GM19438 (cell line): ENCODE measurements around the gene SHMT2.

ENCODE experiments used
- ATAC-seq: cut with Tn5 transposase; IDR thresholded peaks from one replicate; pipeline ENCODE4 v1.9.1; 2021; ENCODE audit warnings: low read depth; ENCODE audit not compliant: unreplicated experiment

Gene SHMT2

DNA sequence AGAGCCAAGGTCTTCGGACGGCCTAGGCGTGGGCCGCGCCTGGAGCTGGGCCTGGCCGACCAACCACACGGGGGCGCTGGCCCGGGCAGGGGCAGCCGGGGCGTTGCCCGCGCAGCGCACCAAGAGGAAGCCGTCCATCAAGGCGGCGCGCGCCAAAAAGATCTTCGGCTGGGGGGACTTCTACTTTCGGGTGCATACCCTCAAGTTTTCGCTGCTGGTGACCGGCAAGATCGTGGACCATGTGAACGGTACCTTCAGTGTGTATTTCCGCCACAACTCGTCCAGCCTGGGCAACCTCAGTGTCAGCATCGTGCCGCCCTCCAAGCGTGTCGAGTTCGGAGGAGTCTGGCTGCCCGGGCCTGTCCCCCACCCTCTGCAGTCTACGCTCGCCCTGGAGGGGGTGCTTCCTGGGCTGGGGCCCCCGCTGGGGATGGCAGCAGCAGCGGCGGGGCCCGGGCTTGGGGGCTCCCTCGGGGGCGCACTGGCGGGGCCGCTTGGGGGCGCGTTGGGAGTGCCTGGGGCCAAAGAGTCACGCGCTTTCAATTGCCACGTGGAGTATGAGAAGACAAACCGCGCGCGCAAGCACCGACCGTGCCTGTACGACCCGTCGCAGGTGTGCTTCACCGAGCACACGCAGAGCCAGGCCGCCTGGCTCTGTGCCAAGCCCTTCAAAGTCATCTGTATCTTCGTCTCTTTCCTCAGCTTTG, 4.4 kb upstream of the SHMT2 start:
- ATAC-seq: no peak

DNA sequence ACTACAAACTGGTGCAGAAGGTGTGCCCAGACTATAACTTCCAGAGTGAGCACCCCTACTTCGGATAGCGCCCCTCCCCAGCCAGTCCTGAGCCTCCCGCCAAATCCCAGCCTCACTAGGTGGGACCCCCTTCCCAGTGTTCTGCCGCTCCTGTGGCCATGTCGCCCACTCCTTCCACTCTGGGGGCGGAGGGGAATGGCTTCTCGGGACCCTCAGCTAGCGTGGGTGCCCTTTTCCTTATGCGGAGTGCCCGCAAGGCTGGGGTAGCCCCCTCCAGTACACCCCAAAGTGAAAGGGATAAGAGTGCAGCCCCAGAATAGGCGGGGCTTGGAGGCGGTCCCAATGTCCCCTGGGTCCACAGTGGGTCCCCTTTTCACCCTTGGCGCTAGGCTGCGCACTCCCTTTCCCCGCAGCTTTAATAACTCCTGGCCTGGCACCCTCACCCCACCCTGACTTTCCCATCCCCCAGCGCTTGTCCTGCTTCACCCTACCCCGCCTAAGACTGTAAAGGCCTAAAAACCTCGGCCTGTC, 3.8 kb upstream of the SHMT2 start:
- no peak for ATAC-seq

DNA sequence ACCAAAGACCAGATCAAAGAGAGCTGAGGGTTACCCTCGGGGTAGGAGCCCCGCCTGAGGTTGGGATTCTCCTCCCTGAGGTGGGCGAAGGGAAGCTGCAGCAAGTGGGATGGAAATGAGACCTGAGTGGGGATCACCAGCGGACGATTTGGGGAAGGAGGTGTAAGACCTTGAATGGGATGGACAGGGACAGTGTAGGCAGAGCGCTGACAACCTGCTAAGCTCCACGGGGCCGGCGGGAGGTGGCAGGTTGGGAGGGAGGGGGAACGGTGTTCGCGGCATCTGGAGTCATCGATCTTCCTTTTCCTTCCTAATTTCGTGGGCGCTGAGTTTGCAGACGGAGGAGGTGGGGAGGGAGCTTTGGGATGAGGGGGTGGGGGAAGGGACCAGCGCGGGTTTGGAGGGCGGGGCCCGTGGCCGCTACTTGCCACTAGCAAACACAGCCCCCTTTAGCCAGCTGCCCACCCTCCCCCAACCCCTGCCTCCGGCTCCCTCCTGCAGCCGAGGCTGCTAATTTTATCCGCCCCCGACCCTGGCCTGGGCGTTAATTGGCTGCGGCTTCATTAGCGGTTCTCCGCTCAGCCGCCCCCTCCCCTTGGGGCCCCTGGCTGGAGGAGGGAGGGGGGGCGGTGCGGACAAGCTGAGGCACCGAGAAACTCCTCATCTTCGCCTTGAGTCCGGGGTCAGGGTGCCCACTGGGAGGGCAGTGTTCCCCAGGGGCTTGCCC, 2.8 kb upstream of the SHMT2 start:
- no peak for ATAC-seq

DNA sequence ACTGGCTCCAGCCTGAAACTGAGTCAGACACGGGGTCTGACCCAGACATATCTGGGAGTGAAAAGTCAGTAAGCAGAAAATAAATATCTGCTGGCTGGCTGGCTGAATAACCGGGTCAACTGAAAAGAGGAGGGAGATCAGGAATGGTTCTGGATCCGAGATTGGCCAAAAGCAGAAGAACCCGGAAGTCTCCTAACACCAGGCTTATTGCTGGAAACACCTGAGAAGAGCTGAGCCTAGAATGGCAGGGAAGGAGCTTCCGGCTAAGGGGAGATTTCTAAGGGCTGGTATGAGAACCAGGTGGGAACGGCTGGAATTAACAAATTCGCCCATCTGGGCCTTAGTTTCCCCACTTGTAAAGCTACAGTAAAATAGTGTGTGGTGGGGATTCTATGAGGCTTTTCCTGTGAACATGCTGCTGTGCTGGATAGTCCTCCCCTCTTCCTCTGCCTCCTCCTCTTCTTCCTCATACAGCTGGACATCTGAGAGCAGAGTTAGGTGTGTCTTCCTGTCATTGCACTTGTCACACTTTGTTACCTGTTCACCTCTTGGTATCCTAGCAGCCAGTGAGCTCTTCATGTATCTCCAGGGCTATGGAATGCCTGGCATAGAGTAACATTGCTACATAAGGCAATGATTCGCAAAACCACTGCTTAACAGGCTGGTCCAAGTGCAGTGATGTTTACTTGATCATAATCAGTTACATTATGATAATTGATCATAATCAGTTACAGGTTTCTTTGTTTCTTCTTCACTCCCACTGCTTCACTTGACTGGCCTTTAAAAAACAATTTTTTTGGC, 2.0 kb upstream of the SHMT2 start:
- no peak for ATAC-seq

DNA sequence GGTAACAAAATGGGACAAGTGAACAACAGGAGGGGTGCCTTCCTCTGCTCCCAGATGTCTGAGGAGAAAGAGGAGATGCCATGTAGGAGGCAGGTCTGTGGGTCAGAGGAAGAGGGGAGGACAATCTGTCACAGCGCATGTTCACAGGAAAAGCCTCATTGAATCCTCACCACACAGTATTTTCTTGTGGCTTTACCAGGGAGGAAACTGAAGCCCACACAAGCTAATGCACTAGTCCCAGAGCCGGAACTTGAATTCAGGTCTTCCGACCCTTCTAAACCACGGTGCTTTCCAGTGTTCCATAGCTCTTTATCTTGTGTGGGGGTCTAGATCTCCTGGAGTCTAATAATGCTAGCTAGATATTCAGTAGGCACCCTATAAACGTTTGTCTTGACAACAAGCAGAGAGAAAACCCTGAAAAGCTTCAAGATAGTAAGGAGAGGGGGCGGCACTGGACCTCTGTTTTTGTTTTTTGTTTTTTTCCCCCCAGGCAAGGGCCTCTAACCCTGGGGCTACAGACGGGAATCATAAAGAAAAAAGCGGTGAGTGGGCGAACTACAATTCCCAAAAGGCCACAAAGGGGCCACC, 371 bp upstream of the SHMT2 start:
- ATAC-seq: peak; percentile 12

DNA sequence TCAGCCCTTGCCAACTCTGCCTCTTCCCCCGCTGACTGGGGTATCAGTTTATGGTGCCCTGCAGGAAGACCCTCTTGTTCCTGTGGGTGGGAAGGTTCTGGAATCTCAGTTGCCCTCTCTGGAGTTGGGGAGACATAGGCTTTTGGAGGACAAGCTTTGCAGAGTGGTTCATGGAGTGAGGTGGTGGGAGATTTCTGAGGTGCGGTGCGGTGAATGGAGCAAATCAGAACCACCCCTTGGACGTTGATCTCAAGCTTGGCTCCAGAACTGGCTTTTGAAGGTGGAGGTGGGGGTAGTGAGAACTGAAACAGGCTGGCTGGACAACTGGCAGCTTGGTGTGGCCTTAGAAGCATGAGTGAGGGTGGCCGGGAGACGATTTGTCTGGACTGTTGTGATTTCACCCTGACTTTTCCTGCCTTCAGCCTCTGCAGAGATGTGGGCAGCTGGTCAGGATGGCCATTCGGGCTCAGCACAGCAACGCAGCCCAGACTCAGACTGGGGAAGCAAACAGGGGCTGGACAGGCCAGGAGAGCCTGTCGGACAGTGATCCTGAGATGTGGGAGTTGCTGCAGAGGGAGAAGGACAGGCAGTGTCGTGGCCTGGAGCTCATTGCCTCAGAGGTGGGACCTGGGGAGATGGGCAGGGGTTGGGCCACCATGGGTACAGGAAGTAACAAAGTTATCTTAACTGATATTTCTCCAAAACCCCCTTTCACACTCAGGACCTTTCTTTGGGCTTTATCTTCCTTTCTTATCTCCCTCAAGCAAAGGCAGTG, 1.1 kb downstream of the SHMT2 start:
- no peak for ATAC-seq

DNA sequence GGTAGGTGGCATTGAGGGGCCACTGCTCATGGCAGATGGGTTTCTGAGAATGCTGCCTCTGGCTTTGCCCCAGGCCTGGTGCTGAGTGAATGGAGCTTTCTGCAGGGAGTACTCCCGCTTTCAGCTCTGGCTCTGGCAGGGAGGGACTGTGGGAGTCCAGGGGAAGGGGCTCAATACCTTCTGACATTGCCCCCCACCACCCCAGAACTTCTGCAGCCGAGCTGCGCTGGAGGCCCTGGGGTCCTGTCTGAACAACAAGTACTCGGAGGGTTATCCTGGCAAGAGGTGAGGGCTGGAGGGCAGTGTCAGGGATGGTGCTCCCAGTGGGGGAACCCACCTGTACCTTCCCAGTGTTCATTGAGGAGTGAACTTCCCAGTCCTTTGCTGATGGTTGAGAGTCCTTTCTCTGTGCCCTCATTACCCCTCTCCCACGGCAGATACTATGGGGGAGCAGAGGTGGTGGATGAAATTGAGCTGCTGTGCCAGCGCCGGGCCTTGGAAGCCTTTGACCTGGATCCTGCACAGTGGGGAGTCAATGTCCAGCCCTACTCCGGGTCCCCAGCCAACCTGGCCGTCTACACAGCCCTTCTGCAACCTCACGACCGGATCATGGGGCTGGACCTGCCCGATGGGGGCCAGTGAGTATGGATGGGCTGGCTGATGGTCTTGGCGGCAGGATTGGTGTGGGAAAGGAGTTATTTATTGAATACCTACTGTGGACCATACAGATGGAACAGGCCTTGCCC, 1.9 kb downstream of the SHMT2 start:
- no peak for ATAC-seq

DNA sequence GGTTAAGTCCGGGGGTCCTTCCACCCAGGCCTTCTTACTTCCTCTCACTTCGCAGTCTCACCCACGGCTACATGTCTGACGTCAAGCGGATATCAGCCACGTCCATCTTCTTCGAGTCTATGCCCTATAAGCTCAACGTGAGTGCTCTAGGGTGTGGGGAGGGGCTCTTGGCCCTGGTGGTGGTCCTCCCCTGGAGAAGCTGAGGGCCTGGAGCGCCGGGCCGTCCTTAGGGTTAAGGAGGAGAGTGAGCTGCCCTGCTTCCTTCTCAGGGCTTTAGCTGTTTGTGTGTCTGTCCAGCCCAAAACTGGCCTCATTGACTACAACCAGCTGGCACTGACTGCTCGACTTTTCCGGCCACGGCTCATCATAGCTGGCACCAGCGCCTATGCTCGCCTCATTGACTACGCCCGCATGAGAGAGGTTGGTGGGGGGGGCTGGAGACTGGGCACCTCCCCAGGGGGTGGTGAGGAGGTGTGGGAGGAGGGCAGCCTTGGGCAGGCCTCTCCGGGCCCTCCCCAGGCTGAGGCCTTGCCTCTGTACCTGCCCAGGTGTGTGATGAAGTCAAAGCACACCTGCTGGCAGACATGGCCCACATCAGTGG, 2.7 kb downstream of the SHMT2 start:
- no peak for ATAC-seq

DNA sequence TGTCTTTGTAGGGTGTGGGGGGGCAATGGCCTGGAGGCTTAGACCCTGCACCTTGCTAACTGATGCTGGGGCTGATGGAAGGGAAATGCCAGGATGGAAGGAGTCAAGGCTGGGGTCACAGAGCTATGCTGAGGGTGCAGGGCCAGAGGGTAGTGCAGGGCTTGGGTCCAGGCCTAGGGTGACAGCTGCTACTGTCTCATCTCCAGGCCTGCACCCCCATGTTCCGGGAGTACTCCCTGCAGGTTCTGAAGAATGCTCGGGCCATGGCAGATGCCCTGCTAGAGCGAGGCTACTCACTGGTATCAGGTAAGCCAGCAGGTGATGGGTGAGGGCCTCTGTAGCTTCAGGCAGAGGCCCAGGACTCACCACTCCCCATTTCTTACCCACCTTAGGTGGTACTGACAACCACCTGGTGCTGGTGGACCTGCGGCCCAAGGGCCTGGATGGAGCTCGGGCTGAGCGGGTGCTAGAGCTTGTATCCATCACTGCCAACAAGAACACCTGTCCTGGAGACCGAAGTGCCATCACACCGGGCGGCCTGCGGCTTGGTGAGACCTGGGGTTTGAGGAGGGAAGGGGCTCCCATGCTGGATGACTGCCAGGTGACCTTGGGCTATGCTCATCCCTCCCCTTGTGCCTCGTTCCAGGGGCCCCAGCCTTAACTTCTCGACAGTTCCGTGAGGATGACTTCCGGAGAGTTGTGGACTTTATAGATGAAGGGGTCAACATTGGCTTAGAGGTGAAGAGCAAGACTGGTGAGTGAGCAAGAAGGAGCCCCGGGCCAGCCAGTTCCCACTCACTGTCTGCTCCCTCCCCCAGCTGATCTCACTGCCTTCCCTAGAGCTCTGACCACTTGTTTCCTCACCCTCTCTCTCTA, 4.1 kb downstream of the SHMT2 start:
- ATAC-seq: no peak

DNA sequence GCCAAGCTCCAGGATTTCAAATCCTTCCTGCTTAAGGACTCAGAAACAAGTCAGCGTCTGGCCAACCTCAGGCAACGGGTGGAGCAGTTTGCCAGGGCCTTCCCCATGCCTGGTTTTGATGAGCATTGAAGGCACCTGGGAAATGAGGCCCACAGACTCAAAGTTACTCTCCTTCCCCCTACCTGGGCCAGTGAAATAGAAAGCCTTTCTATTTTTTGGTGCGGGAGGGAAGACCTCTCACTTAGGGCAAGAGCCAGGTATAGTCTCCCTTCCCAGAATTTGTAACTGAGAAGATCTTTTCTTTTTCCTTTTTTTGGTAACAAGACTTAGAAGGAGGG, 4.7 kb downstream of the SHMT2 start:
- ATAC-seq: no peak

DNA sequence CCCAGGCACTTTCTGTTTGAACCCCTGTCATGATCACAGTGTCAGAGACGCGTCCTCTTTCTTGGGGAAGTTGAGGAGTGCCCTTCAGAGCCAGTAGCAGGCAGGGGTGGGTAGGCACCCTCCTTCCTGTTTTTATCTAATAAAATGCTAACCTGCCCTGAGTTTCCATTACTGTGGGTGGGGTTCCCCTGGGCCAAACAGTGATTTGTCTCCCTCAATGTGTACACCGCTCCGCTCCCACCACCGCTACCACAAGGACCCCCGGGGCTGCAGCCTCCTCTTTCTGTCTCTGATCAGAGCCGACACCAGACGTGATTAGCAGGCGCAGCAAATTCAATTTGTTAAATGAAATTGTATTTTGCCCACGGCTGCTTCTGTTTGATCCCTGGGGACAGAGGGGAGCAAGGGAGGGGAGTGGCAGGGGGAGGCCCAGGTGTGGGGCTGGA, 5.1 kb downstream of the SHMT2 start:
- ATAC-seq: no peak

DNA sequence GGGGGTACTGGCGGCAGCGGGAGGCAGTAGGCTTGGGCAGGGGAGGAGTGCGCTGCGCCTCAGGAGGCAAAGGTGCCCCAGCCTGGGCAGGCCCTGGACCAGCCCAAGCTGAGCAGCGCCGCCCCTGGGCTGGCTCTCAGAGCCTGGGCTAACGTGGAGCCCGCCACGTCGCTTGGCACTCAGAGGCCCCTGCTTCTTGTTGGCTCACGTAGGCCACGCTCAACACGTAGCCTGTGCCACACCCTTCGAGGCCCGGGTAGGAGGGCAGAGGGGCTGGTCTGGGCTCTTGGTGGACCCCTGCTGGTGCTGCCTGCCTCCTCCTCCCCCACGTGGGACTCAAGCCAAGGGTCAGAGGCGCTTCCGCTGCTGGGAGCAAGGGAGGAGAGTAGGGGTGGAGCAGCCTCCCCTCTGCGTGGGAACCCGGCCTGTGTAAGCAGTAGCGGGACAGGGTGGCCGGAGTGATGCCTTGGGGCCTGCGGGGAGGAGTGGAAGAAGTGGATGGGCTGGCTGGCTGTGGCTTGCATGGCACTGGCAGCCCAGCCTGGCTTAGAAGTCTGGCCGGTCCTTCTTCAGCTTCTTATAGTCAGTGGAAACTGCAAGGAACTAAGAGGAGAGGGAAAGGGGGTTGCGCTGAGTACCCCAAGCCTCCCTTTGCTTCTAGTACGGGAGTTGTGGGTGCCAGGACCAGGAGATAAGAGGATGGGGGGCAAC, 5.7 kb downstream of the SHMT2 start:
- no peak for ATAC-seq

DNA sequence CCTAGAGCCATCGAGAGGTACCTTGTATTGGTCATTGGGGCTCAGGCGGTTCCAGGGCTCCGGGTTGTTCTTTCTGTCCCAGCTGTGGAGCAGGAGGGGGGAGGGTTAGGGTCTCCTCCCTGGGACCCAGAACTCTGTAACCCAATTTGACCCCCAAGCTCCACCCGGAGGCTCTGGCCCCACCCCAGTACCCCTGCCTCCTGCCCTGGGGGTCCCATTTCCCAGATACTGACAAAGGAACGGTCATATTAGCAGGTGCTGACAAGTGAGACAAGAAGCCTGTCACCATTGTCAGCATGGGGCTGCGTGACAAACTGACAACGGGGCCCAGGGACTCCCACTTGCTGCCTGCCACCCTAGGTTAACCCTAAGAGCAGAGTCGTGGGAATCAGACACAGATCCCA, 6.2 kb downstream of the SHMT2 start:
- no peak for ATAC-seq

DNA sequence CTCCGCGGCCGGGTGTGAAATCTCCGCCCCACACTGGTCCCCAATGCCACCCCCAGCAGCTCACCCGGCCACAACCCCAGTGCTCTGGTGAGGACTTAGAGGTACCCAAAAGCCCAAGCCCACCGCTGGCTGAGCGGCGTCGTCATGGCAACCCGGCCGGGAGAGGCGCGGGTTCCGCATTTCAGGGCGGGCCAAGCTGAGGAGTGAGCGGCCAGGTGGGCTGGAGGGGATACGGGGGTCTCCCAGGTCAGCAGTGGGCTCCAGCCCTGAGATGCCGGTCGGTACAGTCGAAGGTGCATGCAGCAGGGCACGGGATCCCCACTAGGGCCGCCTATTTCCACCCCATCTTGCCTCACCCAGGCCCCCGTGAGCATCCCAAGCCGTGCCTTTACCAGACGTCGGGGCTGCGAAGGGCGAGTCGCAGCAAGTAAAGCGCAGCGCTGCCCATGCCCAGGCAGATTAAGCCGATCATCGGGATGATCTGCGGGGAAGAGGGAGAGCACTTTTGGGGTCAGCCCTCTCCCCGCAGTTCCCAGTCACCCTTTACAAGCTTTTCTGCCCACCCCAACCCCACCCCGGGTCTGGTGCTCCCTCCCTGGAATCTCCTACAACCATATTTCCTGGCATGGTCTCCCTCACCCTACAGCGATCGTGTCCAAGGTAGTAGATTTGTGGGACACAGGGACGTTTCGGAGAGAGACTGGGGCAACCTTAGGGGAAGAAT, 6.9 kb downstream of the SHMT2 start:
- no peak for ATAC-seq

DNA sequence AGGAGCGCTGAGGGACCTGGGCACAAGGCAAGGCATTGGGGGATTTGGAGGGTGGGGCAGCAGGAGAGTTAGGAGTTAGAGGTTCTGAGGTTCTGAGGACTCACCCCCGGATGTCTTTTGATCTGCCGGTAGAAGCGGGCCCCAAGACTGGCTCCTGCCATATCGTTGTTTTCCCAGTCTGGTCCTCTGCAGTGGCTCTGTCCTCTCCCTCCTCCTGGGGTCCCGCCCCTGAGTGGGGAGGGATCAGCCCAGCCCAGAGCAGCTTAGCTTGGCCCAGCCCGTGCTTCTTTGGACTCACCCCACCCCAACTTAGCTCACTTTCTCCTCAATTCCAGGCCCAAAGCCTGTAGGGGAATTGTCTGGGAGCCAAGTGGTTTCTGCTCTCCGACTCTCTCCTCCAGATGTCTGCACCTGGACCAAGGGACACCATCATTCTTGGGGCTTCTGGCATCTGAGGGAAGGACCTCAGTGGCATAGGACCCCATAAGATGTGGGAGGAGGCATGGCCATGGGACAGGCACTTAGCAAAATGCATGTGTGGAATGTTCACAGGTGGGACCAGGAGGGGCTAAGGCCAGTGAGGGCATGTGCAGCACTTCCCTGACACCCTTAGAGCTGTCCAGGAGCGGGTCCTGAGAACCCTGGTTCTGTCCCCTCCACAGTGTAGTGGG, 7.5 kb downstream of the SHMT2 start:
- no peak for ATAC-seq

DNA sequence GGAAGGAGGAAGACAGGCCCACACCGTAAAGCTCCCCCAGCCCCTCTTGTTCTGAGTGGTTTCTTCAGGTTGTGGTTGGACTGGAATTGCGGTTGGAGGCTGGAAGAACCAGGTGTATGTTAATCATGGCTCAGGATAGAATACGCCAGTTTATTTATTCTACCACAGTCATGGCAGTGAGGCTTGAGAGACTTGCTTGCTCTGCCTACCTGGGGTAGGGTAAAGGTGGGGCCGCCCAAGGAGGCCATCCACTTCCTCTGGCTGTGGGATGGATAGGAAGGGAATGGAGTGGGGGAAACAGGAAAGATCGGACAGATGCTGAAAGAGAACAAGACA, 8.1 kb downstream of the SHMT2 start:
- ATAC-seq: no peak
